NOMO-1 treated with dmso at 0.1 percent for 144 hours (cell line): ENCODE data around the gene UGT2B28.
"Not testable (repeated sequence)": the region's sequence is repeated elsewhere in the genome, so short reads cannot be mapped to it uniquely, and the experiment has no call there.

ENCODE experiments used
- DNase-seq: peaks from one replicate; lab custom pipeline; 2025; ENCODE audit not compliant: unreplicated experiment; lab: John Stamatoyannopoulos, UW

UGT2B28 gene

GRCh38 chr4:69343114-69343513 is 62.8 kb downstream of the UGT2B28 start:
- DNase-seq, result not testable (repeated sequence)

GRCh38 chr4:69343558-69344420 is 63.5 kb downstream of the UGT2B28 start:
- DNase-seq, result not testable (repeated sequence)
